ENCODE data around the gene PAQR5.
A peak's percentile ranks its signal among the peaks of the same experiment; 100 is the strongest.

Gene PAQR5

GRCh38 chr15:69393831-69394491 is 95.2 kb downstream of the PAQR5 start:
- Histone ChIP-seq H3K36me3 (ENCODE audit: control insufficient read depth, insufficient read depth, low read length) (no peaks in the 10 kb centered on the region), H3K4me3 (ENCODE audit: low read depth, low read length) (no peak overlapping the region), H3K27ac (ENCODE audit: low read depth, low read length) (no peak overlapping the region), H3K4me1 (ENCODE audit: control insufficient read depth, insufficient read depth, low read length) (peaks cover 19% of the 10 kb centered on the region), H3K9ac (ENCODE audit: low read length) (no peak overlapping the region), H3K9me3 (ENCODE audit: control insufficient read depth, insufficient read depth, low read depth, low read length) (no peaks in the 10 kb centered on the region), H3K27me3 (ENCODE audit: control insufficient read depth, insufficient read depth, low read length) (no peaks in the 10 kb centered on the region)

GRCh38 chr15:69394556-69395282 is 96.0 kb downstream of the PAQR5 start:
- Histone ChIP-seq H3K9me3 (ENCODE audit: control insufficient read depth, insufficient read depth, low read depth, low read length) (no peaks in the 10 kb centered on the region), H3K9ac (ENCODE audit: low read length) (peak overlapping the region; percentile 26), H3K27ac (ENCODE audit: low read depth, low read length) (no peak overlapping the region), H3K36me3 (ENCODE audit: control insufficient read depth, insufficient read depth, low read length) (no peaks in the 10 kb centered on the region), H3K4me3 (ENCODE audit: low read depth, low read length) (no peak overlapping the region), H3K4me1 (ENCODE audit: control insufficient read depth, insufficient read depth, low read length) (peaks cover 19% of the 10 kb centered on the region), H3K27me3 (ENCODE audit: control insufficient read depth, insufficient read depth, low read length) (no peaks in the 10 kb centered on the region)

- no peak overlapping the region for H3K9ac ChIP-seq (ENCODE audit: low read length)
- no peaks in the 10 kb centered on the region for H3K9me3 ChIP-seq (ENCODE audit: control insufficient read depth, insufficient read depth, low read depth, low read length)
- H3K4me1 ChIP-seq (ENCODE audit: control insufficient read depth, insufficient read depth, low read length): peaks cover 19% of the 10 kb centered on the region
- H3K27ac ChIP-seq (ENCODE audit: low read depth, low read length): no peak overlapping the region
- H3K4me3 ChIP-seq (ENCODE audit: low read depth, low read length): no peak overlapping the region
- H3K27me3 ChIP-seq (ENCODE audit: control insufficient read depth, insufficient read depth, low read length): no peaks in the 10 kb centered on the region
- no peaks in the 10 kb centered on the region for H3K36me3 ChIP-seq (ENCODE audit: control insufficient read depth, insufficient read depth, low read length)
These were observed 96.7 kb downstream of the PAQR5 start for GRCh38 chr15:69395460-69395859.

- H3K9ac ChIP-seq (ENCODE audit: low read length): no peak overlapping the region
- H3K36me3 ChIP-seq (ENCODE audit: control insufficient read depth, insufficient read depth, low read length): no peaks in the 10 kb centered on the region
- H3K4me3 ChIP-seq (ENCODE audit: low read depth, low read length): no peak overlapping the region
- no peaks in the 10 kb centered on the region for H3K9me3 ChIP-seq (ENCODE audit: control insufficient read depth, insufficient read depth, low read depth, low read length)
- no peaks in the 10 kb centered on the region for H3K27me3 ChIP-seq (ENCODE audit: control insufficient read depth, insufficient read depth, low read length)
- H3K4me1 ChIP-seq (ENCODE audit: control insufficient read depth, insufficient read depth, low read length): peaks cover 19% of the 10 kb centered on the region
- no peak overlapping the region for H3K27ac ChIP-seq (ENCODE audit: low read depth, low read length)
These were observed 97.3 kb downstream of the PAQR5 start for GRCh38 chr15:69395991-69396390.

- H3K4me1 ChIP-seq (ENCODE audit: control insufficient read depth, insufficient read depth, low read length): peaks cover 13% of the 10 kb centered on the region
- H3K36me3 ChIP-seq (ENCODE audit: control insufficient read depth, insufficient read depth, low read length): no peaks in the 10 kb centered on the region
- no peak overlapping the region for H3K27ac ChIP-seq (ENCODE audit: low read depth, low read length)
- no peak overlapping the region for H3K9ac ChIP-seq (ENCODE audit: low read length)
- H3K9me3 ChIP-seq (ENCODE audit: control insufficient read depth, insufficient read depth, low read depth, low read length): no peaks in the 10 kb centered on the region
- no peak overlapping the region for H3K4me3 ChIP-seq (ENCODE audit: low read depth, low read length)
- H3K27me3 ChIP-seq (ENCODE audit: control insufficient read depth, insufficient read depth, low read length): no peaks in the 10 kb centered on the region
These were observed 99.8 kb downstream of the PAQR5 start for GRCh38 chr15:69398491-69398891.

DNA sequence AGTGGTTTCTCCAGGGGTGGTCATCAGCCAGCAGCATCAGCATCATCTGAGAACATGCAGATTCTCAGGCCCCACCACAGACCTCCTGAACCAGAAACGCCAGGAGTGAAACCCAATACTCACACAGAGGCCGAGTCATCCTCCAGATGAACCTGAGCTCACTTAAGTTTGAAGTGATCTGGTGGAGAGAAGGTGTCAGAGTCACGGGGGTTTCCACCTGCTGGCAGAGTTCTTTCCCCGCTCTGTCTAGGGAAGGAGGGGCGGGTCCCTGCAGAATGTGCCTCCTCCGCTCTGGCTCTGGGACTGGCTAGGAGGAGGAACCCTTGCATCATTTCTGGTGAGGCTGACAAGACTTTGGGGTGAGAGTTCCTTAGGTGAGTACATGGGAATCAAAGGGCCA is 102.1 kb downstream of the PAQR5 start:
- no peaks in the 10 kb centered on the region for H3K27me3 ChIP-seq (ENCODE audit: control insufficient read depth, insufficient read depth, low read length)
- no peak overlapping the region for H3K4me3 ChIP-seq (ENCODE audit: low read depth, low read length)
- no peaks in the 10 kb centered on the region for H3K4me1 ChIP-seq (ENCODE audit: control insufficient read depth, insufficient read depth, low read length)
- H3K27ac ChIP-seq (ENCODE audit: low read depth, low read length): no peak overlapping the region
- H3K9ac ChIP-seq (ENCODE audit: low read length): no peak overlapping the region
- H3K36me3 ChIP-seq (ENCODE audit: control insufficient read depth, insufficient read depth, low read length): no peaks in the 10 kb centered on the region
- no peaks in the 10 kb centered on the region for H3K9me3 ChIP-seq (ENCODE audit: control insufficient read depth, insufficient read depth, low read depth, low read length)

DNA sequence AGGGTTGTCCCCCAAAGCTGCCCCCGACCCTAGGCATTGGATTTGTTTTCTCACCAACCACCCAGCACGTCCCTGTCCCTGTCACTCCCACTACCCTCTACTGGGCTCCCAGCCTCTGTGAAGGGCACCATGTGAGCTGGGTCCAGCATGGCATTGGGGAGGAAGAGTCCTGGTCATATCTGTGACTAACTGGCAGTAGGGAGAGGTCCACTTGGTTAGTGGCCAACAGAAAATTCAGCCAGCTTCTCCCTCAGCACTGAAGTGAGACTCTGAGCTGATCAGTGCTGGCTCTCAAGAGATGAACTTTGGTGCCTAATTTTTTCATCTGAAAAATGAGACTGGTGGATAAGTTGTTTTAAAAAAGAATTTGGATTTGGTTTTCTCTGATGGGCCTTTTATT is 104.1 kb downstream of the PAQR5 start:
- Histone ChIP-seq H3K4me3 (ENCODE audit: low read depth, low read length) (no peak overlapping the region), H3K36me3 (ENCODE audit: control insufficient read depth, insufficient read depth, low read length) (no peaks in the 10 kb centered on the region), H3K4me1 (ENCODE audit: control insufficient read depth, insufficient read depth, low read length) (no peaks in the 10 kb centered on the region), H3K27ac (ENCODE audit: low read depth, low read length) (no peak overlapping the region), H3K9me3 (ENCODE audit: control insufficient read depth, insufficient read depth, low read depth, low read length) (no peaks in the 10 kb centered on the region), H3K27me3 (ENCODE audit: control insufficient read depth, insufficient read depth, low read length) (no peaks in the 10 kb centered on the region), H3K9ac (ENCODE audit: low read length) (no peak overlapping the region)

GRCh38 chr15:69403594-69403993 is 104.9 kb downstream of the PAQR5 start:
- Histone ChIP-seq H3K27me3 (ENCODE audit: control insufficient read depth, insufficient read depth, low read length) (no peaks in the 10 kb centered on the region), H3K4me1 (ENCODE audit: control insufficient read depth, insufficient read depth, low read length) (no peaks in the 10 kb centered on the region), H3K4me3 (ENCODE audit: low read depth, low read length) (no peak overlapping the region), H3K36me3 (ENCODE audit: control insufficient read depth, insufficient read depth, low read length) (no peaks in the 10 kb centered on the region), H3K9ac (ENCODE audit: low read length) (no peak overlapping the region), H3K27ac (ENCODE audit: low read depth, low read length) (no peak overlapping the region), H3K9me3 (ENCODE audit: control insufficient read depth, insufficient read depth, low read depth, low read length) (no peaks in the 10 kb centered on the region)

DNA sequence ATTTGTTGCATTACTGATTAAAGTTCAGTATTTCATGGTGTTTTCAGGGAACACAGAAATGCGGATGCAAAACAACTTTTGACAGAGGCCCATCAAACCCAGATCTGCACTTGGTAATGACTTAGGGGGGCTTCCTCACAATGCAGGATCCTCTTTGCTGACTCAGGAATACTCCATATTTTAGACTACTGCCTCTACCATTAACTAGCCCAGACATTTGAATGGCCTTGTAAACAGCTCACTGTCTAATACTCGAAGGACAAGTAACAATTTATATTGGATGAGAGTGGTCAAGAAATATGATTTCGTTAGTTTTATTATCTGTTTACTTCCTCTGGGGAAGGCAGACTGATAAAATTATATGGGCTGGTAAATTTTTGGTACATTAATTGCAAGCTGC is 106.4 kb downstream of the PAQR5 start:
- Histone ChIP-seq H3K9ac (ENCODE audit: low read length) (no peak overlapping the region), H3K27me3 (ENCODE audit: control insufficient read depth, insufficient read depth, low read length) (no peaks in the 10 kb centered on the region), H3K36me3 (ENCODE audit: control insufficient read depth, insufficient read depth, low read length) (no peaks in the 10 kb centered on the region), H3K4me3 (ENCODE audit: low read depth, low read length) (no peak overlapping the region), H3K27ac (ENCODE audit: low read depth, low read length) (no peak overlapping the region), H3K9me3 (ENCODE audit: control insufficient read depth, insufficient read depth, low read depth, low read length) (no peaks in the 10 kb centered on the region), H3K4me1 (ENCODE audit: control insufficient read depth, insufficient read depth, low read length) (no peaks in the 10 kb centered on the region)

GRCh38 chr15:69407719-69408400 is 109.1 kb downstream of the PAQR5 start:
- Histone ChIP-seq H3K27ac (ENCODE audit: low read depth, low read length) (no peak overlapping the region), H3K36me3 (ENCODE audit: control insufficient read depth, insufficient read depth, low read length) (no peaks in the 10 kb centered on the region), H3K4me1 (ENCODE audit: control insufficient read depth, insufficient read depth, low read length) (no peaks in the 10 kb centered on the region), H3K9me3 (ENCODE audit: control insufficient read depth, insufficient read depth, low read depth, low read length) (no peaks in the 10 kb centered on the region), H3K4me3 (ENCODE audit: low read depth, low read length) (no peak overlapping the region), H3K27me3 (ENCODE audit: control insufficient read depth, insufficient read depth, low read length) (no peaks in the 10 kb centered on the region), H3K9ac (ENCODE audit: low read length) (no peak overlapping the region)

- H3K27ac ChIP-seq (ENCODE audit: low read depth, low read length): no peak overlapping the region
- no peaks in the 10 kb centered on the region for H3K36me3 ChIP-seq (ENCODE audit: control insufficient read depth, insufficient read depth, low read length)
- no peaks in the 10 kb centered on the region for H3K9me3 ChIP-seq (ENCODE audit: control insufficient read depth, insufficient read depth, low read depth, low read length)
- no peaks in the 10 kb centered on the region for H3K27me3 ChIP-seq (ENCODE audit: control insufficient read depth, insufficient read depth, low read length)
- no peak overlapping the region for H3K4me3 ChIP-seq (ENCODE audit: low read depth, low read length)
- no peak overlapping the region for H3K9ac ChIP-seq (ENCODE audit: low read length)
- no peaks in the 10 kb centered on the region for H3K4me1 ChIP-seq (ENCODE audit: control insufficient read depth, insufficient read depth, low read length)
These were observed 110.1 kb downstream of the PAQR5 start for GRCh38 chr15:69408841-69409240.

Data from HUES6 (cell line).